LNCAP (cell line): ENCODE data around the gene SIGLEC14.

ENCODE experiments used
- CTCF ChIP-seq: fragments of 450-650 bp; IDR thresholded peaks from 2 replicates; pipeline ENCODE4 v1.5.1; 2017; ENCODE audit warnings: mild to moderate bottlenecking

The SIGLEC14 gene

GRCh38 chr19:51595190-51596175 is 51.1 kb downstream of the SIGLEC14 start:
- no peak for TF ChIP-seq CTCF

- no peak for TF ChIP-seq CTCF
Observed at GRCh38 chr19:51594774-51595109, 51.9 kb downstream of the SIGLEC14 start.

DNA sequence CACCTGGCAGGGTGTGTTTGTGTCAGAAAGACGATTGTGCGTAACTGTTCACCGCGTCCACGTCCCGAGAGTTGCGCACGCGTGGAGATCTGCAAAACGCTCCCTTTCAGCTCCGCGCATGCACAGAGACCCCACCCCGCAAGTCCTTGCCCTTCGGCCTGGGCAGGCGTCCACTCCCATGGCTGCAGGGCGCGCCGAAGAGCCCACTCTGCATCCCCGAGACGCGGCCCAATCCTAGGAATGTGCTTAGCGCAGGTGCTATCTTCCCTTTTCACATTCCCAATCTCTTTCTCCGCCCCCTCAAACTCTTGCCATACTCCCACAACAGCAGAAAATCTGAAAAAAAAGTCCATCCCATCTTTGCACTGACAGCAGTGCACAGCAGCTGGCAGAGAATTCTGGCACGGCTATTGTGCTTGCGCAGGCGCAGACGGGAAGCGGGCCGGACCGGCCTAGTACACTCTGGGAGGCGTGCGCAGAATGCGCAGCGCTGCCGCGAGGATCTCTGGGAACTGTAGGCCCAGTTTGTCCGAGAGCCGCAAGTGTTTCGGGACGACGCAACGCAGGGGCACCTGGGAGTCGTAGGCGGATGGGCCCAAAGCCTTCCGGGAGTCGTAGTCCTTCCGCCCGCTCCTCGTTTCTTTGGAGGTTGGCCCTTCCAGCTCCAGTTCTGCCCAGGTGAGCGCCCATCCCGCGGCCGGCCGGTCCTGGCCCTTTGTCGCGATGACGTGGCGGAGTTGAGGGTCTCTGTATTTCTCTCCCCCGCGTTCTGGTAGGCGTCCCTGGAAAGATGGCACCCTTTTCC is 52.5 kb downstream of the SIGLEC14 start:
- TF ChIP-seq CTCF: no peak

DNA sequence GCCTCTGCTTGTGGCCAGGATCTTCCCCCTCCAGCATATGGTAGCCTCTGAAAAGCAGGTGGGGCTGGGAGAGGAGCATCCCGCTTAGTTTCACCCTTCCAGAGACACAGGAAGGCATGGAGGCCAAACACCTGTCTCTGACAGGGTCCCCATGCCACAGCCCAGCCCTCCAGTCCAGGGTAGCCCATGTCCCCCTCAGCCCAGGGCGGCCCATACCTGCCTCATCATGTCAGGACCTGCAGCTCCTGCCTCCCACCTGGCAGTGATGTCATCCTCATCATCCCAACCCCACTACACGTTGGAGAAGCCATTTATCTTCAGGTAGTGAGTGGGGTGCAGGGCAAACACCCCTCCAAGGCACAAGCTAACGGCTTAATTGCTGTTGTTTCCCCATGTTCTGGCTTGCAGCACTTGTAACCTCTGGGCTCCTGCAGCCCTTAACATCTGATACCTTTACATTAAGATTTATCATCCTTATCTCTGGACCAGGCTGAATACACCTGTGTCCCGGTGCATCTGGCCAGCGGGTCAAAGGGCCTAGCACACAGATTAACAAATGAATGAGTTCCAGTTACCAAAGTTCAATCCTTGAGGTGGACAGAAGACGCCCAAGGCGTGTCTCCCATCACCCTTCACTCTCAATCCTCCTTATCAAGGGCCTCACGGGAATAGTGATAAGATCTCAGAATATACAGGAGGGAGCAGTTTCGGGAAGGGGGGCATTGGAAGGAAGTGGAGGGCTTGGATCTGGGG is 53.3 kb downstream of the SIGLEC14 start:
- no peak for TF ChIP-seq CTCF
